Stomach smooth muscle (tissue), 2 donors: ENCODE data around the gene ZNF664.

ENCODE experiments used
- H3K27ac ChIP-seq: one replicate; pipeline ENCODE4 v1.7.0; 2013; ENCODE audit warnings: mild to moderate bottlenecking, low read length, inconsistent platforms
- H3K27me3 ChIP-seq, 2 donors: one replicate each; pipeline ENCODE4 v1.7.0; 2013; ENCODE audit warnings: low read length in 2 of 2; ENCODE audit not compliant: insufficient read depth in 2 of 2, control insufficient read depth in 1 of 2
- H3K36me3 ChIP-seq, 2 donors: one replicate each; pipeline ENCODE4 v1.7.0; 2013; ENCODE audit warnings: low read length in 2 of 2; ENCODE audit not compliant: control insufficient read depth in 2 of 2, insufficient read depth in 2 of 2
- H3K4me1 ChIP-seq: one replicate; pipeline ENCODE4 v1.7.0; 2013; ENCODE audit warnings: low read length; ENCODE audit not compliant: control insufficient read depth, insufficient read depth
- H3K4me3 ChIP-seq, 2 donors: one replicate each; pipeline ENCODE4 v1.7.0; 2013; ENCODE audit warnings: low read length in 2 of 2
- H3K9ac ChIP-seq, 2 donors: one replicate each; pipeline ENCODE4 v1.7.0; 2013; ENCODE audit warnings: low read length in 2 of 2, mild to moderate bottlenecking in 1 of 2
- H3K9me3 ChIP-seq, 2 donors: one replicate each; pipeline ENCODE4 v1.7.0; 2013; ENCODE audit warnings: low read length in 2 of 2; ENCODE audit not compliant: control insufficient read depth in 2 of 2
- donor health status: healthy.
- donor health status: Pancreatic carcinoma.

ZNF664 gene

DNA sequence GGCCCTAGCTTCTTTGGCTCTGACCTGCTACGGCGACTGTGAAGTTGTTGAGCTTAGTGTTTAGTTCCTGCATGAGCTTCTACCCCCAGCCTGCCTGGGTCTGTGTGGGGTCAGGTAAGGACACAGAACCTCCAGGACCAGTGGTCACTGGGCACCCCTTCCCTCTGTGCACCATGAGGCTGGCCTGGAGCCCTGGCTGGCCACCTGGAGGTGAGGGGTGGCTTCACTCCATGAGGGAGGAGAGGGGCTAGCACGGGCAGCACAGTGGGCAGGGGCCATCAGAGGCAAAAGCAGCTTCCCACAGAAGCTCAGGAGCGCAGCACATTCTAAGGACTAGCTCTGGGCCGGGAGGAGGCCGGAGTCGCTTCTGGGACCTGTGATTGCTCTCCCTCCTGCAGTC is 37.1 kb upstream of the ZNF664 start:
- no peaks in the 10 kb centered on the region for H3K4me1 ChIP-seq
- no peaks in the 10 kb centered on the region for H3K9me3 ChIP-seq
- no peak overlapping the region for H3K27ac ChIP-seq
- no peak overlapping the region for H3K9ac ChIP-seq
- no peaks in the 10 kb centered on the region for H3K27me3 ChIP-seq
- H3K4me3 ChIP-seq, result no peak overlapping the region
- H3K36me3 ChIP-seq, result peaks cover 11 to 25% of the 10 kb centered on the region in 2 donors

- Histone ChIP-seq H3K4me3 (no peak overlapping the region), H3K9me3 (no peaks in the 10 kb centered on the region), H3K27me3 (no peaks in the 10 kb centered on the region), H3K36me3 (peaks cover 15 to 29% of the 10 kb centered on the region in 2 donors), H3K4me1 (no peaks in the 10 kb centered on the region), H3K9ac (no peak overlapping the region), H3K27ac (no peak overlapping the region)
Observed at GRCh38 chr12:123936471-123936870, 36.5 kb upstream of the ZNF664 start.

DNA sequence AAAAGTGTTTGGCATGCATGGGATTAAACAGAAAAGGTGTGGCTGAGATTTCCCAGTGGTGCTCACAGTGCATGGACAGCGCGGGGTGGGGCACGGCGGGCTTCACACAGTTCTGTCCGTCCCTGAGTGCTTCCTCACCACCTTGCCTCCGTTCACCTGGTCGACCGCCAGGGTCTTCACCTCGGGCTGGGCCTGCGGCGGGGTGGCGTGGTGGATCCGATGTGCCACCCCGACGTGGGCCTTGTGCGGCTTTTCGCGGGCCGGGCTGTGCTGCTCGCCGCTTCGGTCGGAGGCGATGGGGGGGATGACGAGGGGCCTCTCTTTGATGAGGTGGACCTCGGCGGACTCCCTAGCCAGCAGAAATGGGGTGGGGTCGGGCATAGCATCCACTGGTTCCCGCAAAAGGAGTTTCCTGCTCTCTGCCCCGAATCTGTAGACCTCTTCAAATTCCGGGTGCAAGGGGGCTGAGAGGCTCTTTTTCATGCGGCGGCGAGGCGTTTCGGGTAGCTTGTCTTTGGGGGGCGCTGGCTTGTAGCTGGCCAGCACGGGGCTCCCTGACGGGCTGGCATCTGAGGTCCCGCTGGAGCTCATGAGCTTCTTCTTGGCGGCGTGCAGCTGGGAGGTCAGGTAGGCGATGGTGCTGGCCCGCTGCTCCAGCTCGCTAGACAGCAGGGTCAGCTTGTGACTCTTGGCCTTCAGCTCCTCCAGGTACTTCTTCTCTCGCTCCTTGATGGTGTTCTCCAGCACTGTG is 35.9 kb upstream of the ZNF664 start:
- Histone ChIP-seq H3K27ac (no peak overlapping the region), H3K36me3 (peaks cover 22 to 35% of the 10 kb centered on the region in 2 donors)

GRCh38 chr12:123937707-123938591 is 35.1 kb upstream of the ZNF664 start:
- no peaks in the 10 kb centered on the region for H3K9me3 ChIP-seq
- no peaks in the 10 kb centered on the region for H3K4me1 ChIP-seq
- no peaks in the 10 kb centered on the region for H3K27me3 ChIP-seq
- no peak overlapping the region for H3K9ac ChIP-seq
- H3K36me3 ChIP-seq, result peaks cover 27 to 43% of the 10 kb centered on the region in 2 donors
- no peak overlapping the region for H3K27ac ChIP-seq
- no peak overlapping the region for H3K4me3 ChIP-seq

More for the DNA sequence above, 35.9 kb upstream of the ZNF664 start:
- Histone ChIP-seq H3K9ac (no peak overlapping the region), H3K4me1 (no peaks in the 10 kb centered on the region), H3K27me3 (no peaks in the 10 kb centered on the region), H3K9me3 (no peaks in the 10 kb centered on the region), H3K4me3 (no peak overlapping the region)

- H3K9me3 ChIP-seq, result no peaks in the 10 kb centered on the region
- no peaks in the 10 kb centered on the region for H3K4me1 ChIP-seq
- no peaks in the 10 kb centered on the region for H3K27me3 ChIP-seq
- no peak overlapping the region for H3K27ac ChIP-seq
- no peak overlapping the region for H3K9ac ChIP-seq
- H3K36me3 ChIP-seq, result peaks cover 30 to 50% of the 10 kb centered on the region in 2 donors
- H3K4me3 ChIP-seq, result no peak overlapping the region
Observed at GRCh38 chr12:123938679-123939480, 34.1 kb upstream of the ZNF664 start.

DNA sequence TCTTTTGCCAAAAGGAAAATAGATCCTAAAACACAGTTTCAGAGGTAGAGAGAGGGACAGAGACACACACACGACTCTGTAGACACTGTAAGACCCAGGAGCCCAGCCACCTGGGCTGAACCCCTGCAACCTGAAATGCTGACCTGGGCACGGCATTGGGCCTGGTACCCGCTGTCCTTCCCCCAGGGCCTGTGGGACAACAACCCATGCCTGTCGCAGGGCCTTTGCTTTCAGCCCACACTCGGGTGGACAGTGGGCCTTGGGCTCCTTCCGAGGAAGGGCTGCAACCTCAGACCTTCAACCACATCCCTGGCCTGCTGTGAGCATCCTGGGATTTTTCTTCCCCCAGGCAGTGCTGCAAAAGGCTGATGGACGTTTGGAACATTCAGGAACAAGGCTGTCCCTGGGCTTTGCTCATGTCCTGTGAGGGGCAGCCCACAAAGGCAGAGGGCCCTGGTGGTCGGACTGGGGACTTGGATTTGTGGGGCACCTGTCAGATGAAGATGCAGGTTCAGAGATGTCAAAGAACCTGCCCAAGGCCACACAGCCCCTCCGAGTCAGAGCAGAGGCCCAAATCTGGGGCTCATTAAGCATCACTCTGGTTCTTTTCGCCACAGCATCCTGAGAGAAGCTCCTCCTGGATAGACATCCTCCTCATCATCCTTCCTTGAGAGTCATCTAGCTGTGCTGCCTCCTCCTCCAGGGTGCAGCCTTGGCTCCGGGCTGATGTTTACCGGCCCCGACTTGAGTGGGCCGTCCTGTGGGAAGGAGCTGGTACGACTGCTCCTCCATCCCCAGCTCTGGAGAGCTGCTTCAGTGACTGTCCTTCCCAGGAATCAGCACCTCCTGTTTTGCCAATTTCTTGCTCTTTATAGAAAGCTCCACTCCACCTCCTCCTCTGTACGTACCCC is 33.0 kb upstream of the ZNF664 start:
- Histone ChIP-seq H3K9ac (no peak overlapping the region), H3K9me3 (no peaks in the 10 kb centered on the region)

GRCh38 chr12:123940627-123940966 is 32.4 kb upstream of the ZNF664 start:
- Histone ChIP-seq H3K4me3 (no peak overlapping the region), H3K9me3 (no peaks in the 10 kb centered on the region), H3K9ac (no peak overlapping the region), H3K36me3 (peaks cover 41 to 58% of the 10 kb centered on the region in 2 donors), H3K27ac (no peak overlapping the region), H3K4me1 (no peaks in the 10 kb centered on the region), H3K27me3 (no peaks in the 10 kb centered on the region)

More for the DNA sequence above, 33.0 kb upstream of the ZNF664 start:
- Histone ChIP-seq H3K27ac (no peak overlapping the region), H3K4me1 (no peaks in the 10 kb centered on the region), H3K4me3 (no peak overlapping the region), H3K36me3 (peaks cover 35 to 52% of the 10 kb centered on the region in 2 donors), H3K27me3 (no peaks in the 10 kb centered on the region)

DNA sequence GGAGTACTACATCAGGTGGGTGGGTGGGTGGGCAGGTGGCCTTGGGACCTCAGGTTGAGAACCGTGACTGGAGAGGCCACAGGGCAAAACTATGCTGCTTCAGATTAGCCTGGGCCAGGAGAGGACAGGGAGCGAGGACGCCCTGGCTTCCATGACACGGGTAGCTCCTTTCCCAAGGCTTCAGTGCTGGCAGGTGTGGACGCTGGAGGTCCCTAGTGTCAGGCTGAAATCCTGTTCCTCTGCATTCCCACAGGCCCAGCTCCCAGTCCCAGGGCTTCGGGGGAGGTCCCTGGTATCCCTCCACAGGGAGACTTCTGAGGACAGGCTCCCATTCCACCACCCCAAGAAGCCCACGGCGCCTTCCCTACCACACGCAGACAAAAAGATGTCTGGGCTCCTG is 32.0 kb upstream of the ZNF664 start:
- Histone ChIP-seq H3K4me1 (no peaks in the 10 kb centered on the region), H3K9ac (no peak overlapping the region), H3K27me3 (no peaks in the 10 kb centered on the region), H3K36me3 (peaks cover 41 to 55% of the 10 kb centered on the region in 2 donors), H3K27ac (no peak overlapping the region), H3K4me3 (no peak overlapping the region), H3K9me3 (no peaks in the 10 kb centered on the region)

DNA sequence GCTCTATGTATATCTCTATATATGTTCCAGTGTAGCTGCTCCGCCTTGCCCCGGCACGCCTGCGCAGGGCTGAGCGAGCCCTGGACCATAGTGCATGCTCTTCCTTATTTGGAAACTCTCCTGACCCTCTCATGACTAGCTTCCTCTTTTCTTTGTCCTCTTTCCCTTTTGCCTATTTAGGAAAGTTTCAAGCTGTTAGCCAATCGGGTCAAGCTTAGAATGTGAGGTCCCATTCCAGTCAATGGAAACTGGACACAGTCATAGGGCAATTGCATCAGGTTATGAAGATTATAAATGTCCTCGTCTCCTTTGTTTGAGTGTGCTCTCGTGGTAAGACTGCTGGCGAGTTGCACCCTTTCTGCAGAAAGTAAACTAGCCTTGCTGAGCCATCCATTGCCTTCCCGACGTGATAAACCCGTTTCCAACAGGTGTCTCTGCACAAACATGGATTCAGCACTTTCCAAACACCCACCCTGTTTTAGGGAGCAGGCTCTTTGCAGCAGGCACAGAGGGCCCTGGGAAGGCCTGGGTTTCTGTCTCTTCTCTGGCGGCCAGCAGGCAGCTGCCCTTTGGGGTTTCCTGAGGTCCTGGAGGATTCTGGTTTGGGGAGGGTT is 31.3 kb upstream of the ZNF664 start:
- Histone ChIP-seq H3K9me3 (no peaks in the 10 kb centered on the region), H3K4me1 (peaks cover 4% of the 10 kb centered on the region), H3K4me3 (no peak overlapping the region), H3K27ac (no peak overlapping the region), H3K9ac (no peak overlapping the region), H3K27me3 (no peaks in the 10 kb centered on the region), H3K36me3 (peaks cover 39 to 51% of the 10 kb centered on the region in 2 donors)
